Stimulated activated CD4-positive, alpha-beta T cell treated with anti-CD3 and anti-CD28 coated beads, Interleukin-1b, Interleukin-23, amount 100 ng/mL, for 48 hours (primary cell): ENCODE data around the gene CTIF.

Experiments used
- DNase-seq: peaks from one replicate; pipeline ENCODE4 v3.0.0-alpha.2; 2020

The CTIF gene

DNA sequence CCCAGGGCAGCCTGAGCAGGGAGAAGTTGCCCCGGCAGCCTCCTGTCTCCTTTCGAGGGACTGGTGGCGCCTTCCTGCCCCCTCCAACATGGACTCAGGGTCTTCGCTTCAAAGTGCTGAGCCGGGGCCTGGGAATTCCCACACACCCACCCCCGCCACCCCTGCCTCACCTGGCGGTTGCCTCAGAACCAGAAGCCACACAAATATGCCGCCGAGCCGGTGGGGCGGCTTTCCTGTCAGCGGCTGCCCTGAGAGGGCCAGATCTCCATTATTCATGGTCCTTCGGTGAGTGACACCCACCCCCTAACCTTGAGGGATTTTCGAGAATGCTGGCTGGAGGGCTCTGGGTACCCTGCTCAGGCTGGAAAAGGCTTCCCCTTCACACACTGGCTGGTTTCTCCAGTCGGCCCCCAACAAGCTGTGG is 340.2 kb downstream of the CTIF start:
- no peak for DNase-seq

DNA sequence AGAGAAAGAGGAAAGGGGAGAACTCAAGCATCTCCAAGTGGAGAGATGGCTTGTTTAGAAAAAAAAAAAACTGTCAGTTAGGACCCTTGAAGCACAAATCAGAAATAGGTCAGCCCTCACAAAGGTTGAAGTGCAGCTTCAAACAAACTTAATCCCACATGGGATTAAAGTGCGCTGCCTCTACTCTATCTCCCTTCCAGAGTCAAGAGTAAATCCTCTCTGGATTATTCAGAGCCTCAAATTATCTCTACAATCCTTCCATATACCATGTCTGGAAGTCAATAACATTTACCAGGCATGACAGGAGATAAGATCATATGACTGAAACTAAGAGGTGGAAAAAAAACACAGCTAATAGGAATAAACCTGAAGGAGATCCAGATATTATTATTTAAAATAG is 342.1 kb downstream of the CTIF start:
- no peak for DNase-seq

DNA sequence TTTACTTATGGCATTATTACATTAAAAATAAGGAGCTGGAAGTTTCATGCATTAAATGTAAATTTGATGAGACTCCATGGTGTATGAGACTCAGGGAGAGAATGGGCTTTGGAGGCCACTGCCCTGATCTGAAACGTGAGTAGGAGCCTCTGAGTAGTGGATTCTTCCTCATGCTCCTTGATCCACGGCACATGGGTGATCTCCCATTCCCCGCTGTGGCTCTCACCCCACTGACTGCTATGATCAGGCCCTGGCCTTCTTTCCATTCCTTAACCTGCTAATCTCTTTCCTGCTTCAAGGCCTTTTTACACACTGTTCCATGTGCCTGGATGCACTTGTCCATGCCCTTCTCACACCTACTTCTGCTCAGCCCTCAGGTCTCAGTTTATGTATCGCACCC is 343.5 kb downstream of the CTIF start:
- DNase-seq = no peak

DNA sequence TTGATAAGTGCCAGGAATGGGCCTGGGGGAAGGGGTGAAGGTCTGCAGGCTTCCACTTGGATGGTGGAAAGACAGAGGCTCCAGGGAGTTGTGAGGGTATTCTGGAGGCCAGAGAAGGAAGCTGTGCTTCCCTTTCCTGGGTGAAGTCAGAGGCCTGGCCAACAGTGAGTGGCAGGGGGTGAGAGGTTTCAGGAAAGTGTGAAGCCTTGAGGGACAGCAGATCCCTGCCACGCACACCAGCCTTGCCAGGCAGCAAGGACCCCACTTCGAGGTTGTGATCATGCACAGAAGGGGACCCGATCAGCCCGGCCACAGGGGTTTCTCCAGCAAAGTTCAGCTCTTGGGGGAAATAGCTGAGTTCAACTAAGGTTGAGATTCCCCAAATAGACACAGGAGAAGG is 345.5 kb downstream of the CTIF start:
- no peak for DNase-seq

DNA sequence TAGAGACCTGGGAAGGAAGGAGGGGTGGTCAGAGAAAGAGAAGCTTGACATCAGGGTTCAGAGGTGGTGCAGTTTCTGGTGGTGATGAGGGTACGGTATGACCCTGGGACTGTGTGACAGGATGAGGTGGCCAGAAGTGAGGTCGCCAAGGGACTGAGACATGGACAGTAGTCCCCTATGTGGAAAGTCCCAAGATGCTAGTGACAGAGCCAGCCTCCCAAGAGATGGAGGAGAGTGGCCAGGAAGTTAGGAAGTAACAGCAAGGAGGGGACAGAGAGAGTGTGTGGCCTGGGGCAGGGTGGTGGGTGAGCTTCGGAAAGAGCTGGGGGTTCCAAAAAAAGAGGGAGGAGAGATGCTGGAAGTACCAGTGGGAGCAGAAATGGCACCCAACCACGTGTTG is 345.9 kb downstream of the CTIF start:
- no peak for DNase-seq

DNA sequence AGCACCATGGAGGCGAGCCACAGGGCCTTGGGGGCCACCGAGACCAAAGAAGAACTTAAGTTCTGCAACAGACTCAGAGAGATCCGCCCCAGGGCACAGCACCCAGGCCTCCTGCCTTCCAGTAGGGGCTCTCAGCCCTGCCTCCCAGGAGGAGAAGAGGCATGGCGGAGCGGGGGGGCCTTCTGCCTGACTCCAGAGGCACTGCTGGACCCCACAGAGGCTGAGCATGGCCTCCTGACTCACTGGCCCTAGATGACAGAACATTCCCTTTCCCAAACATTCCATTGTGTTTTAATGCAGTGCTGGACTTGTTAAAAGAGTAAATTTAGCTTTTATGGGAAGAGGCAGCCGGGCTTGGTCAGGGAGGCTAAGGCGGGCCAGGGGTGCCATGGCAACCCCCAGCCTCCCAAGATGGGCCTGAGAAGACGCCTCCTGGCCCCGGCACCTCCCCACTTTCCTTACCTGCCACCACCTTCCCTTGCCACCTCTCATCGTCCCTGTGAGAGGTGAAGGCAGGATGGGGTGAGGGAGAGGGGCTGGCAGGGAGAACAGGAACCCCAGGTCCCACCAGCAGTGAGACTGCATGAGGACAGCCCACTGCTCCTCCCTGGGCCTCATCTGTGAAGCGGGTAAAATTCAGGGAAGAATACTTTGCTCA is 346.6 kb downstream of the CTIF start:
- DNase-seq = no peak

DNA sequence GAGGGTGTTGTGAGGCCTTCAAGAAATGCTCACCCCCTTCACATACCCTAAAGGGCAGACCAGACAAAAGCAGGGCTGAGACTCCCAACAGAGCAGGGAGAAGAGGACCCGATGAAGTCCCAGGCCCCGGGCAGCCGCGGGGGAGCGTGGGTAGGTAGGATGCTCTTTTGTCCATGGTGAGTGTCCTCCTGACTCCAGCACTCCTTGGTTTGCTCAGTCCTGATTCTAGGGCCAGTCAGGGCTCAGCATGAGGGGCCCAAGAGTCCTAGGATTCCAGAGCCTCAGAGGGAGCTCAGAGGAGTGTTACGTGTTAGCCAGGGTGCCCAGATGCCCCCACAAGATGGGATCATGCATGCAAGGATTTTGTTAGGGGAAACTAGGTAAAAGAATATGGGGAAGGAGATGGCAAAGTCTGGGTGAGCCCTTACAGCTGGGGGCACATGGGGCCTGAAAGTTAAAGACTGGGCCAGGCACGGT is 347.1 kb downstream of the CTIF start:
- no peak for DNase-seq

DNA sequence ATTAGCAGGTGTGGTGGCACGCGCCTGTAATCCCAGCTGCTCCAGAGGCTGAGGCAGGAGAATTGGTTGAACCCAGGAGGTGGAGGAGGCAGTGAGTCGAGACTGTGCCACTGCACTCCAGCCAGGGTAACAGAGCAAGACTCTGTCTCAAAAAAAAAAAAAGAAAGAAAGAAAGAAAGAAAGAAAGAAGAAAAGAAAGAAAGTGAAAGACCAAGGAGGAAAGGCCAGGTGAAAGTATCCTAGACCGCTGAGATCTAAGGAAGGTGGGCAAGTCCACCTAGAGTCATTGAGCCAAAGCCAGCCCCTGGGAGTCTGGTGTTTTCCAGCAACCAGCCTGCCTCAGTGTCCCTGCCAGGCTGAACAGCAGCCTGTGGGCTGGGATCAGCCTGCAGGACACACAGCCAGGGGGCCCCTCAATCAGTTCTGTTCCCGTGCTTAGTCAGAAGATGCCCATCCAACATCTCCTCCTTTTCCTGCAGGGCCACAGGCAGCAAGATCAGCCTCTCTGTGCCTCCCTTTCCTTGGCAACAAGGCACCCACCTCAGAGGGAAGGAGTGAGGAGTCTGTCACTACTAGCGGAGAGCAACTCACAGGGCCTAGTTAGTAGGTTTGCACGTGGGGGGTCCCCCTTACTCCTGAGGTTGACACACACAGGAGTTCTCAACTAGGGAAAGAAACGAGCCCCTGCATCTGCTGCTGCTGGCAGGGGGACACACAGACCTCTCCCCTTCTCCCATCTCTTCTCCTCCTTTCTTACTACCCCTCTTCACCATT is 347.9 kb downstream of the CTIF start:
- DNase-seq = no peak

DNA sequence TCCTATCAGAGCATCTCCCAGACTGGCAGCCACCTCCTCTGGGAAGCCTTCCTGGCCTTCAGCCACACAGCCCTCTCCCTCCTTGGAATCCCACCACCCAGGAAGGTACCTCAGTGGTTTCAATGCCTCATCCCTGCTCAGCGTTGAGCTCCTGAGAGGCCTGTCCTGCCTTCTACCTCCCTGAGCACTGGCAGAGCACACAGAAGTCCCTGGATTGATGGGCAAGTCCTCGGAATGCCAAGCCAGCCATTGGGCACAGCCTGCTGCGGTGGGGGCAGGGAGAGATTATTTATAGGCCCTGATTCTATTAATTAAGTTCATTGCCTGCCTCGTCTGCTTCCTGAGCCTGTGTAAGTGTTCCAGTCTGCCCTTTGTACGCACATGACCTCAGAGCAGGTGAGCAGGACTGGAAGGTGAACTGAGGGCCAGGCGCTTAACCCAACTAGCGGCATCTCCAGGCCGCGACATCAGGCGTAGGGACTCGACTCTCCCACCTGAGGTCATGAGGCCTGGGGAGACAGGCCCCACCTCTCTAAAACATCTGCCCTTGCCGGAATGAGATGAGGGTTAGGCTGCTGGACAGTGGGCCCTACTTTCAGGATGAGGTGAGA is 348.6 kb downstream of the CTIF start:
- DNase-seq = no peak

DNA sequence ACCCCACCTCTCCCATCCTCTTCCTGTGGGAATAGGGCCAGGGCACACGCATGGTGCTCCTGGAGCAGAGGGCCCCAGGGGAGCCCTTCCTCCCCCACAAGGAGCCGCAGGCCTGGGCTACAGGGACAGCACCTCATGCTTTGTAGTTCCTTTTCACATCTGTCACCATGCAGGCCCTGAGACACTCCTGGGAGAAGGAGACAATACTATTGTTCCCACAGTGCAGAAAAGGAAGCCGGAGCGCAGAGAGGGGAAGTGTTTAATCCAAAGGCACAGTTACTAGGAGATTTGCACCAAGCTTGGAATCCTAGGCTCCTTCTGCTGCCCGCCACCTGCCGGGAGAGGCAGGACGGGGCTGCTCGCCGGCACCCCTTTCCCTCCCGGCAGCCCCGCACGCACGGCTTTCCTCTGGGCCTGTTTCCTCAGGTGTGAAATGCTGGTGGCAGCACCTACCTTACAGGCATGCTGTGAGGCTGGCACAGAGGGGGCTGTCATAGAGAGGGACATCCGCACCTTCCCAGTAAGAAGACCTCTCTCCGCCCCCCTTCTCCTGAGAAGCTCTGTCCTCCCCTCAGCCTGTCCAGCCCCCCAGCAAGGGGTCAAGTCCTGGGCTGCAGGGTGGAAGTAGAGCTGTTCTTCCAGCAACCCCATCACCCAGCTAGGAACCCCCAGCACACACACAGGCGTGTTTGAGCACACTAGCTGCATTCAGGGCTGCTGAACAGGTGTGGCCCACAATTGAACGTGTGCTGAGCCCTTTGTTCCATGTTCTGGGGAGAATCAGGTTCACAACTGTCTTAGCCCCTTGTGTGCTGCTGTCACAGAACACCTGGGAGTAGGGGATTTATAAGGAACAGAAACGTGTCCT is 349.3 kb downstream of the CTIF start:
- no peak for DNase-seq

DNA sequence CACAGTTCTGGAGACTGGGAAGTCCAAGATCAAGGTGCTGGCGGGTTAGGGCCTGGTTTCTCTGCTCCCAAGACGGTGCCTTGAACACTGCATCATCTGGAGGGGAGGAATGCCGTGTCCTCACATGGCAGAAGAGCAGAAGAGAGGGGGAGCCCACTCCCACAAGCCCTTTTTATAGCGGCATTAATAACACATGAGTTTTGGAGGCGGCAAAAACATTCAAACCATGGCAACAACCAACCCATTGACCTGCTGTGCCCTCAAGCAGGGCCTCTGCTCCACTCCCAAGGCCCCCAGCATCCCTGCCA is 349.9 kb downstream of the CTIF start:
- no peak for DNase-seq

DNA sequence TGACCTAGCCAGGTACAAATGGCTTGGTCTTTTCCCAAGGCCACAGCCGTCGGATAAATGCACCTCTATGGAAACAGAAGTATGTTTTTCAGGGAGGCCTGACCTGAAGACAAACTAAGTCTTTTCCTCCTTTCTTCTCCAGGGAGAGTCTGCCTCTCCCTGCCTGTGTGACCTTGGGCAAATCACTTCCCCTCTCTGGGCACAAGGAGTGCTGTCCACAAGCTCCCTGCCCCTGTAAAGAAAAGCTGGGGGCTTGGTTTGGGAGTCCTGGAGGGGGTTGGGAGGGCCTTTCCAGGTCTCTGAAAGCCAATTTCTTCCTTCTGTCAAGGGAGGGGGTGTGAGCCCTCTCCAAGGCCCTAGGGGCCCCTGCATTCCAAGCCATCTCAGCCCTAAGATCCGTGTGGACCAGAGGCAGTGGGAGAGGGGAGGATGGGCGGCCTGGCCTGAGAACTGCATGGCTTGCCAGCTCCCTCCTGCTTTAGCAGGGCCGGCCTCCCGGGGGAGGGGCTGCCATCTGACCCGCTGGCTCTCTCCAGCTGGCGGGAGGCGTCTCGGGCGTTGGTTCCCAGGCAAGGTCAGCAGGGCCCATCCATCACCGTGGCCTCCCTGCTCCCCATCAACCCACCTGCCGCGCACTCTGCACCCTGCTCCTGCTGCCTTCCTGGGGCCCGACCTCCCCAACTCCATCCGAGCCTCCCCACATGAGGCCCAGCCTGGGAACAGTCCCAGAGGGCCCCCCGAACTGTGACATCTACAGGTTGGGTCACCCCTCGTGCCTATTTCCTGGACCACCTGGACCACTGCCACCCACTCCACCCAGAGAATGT is 350.5 kb downstream of the CTIF start:
- no peak for DNase-seq

DNA sequence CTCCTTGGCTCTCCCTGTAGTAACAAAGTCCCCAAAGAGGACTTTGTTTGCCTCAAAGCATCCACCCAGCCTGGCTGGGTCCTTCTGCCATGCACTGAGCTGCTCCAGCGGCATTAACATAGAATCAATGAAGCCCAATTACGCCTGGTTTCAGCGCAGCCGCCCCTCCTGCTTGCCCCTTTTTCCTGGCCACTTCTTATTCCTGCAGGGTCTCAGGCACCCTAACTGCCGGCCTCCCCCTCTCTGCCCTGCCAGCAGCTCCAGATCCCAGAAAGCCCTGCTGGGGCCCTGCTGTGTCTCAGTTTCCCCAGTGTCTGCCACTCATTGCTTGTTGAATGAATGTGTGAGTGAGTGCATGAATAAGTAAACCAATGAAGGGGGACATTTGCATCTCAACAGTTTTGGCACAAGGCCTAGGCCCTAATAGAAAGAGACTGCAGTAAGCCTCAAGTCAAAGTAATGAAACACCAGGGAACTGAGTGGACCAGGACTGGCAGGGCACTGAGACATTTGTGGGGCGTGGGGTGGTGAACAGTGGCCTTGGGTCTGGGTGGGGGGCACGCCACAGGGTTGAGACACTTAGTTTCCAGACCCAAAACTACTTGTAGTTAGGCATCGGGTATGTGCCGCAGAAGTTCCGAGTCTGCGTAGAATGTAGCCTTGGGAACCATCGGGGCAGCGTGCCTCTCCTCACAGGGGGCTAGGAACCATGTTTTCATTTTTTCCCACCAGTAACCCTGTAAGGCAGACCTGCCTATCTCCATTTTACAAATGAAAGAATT is 351.3 kb downstream of the CTIF start:
- no peak for DNase-seq

DNA sequence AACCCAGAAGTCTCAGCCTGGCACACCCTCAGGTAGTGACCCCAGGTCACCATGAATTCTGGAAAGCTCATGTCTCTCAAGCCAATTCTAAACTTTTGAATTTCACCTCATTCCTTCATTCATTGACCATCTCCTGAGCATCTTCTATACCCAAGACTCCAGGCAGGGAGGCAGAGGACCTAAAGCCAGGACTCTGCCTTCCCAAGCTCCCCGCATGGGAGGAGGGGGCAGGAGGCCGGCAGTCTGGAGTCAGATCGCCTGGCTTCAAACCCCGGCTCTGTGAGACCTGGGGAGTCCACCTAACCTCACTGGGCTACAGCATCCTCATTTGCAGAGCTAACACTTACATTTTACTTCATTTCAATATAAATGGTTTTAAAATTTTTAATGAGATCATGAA is 352.9 kb downstream of the CTIF start:
- no peak for DNase-seq

DNA sequence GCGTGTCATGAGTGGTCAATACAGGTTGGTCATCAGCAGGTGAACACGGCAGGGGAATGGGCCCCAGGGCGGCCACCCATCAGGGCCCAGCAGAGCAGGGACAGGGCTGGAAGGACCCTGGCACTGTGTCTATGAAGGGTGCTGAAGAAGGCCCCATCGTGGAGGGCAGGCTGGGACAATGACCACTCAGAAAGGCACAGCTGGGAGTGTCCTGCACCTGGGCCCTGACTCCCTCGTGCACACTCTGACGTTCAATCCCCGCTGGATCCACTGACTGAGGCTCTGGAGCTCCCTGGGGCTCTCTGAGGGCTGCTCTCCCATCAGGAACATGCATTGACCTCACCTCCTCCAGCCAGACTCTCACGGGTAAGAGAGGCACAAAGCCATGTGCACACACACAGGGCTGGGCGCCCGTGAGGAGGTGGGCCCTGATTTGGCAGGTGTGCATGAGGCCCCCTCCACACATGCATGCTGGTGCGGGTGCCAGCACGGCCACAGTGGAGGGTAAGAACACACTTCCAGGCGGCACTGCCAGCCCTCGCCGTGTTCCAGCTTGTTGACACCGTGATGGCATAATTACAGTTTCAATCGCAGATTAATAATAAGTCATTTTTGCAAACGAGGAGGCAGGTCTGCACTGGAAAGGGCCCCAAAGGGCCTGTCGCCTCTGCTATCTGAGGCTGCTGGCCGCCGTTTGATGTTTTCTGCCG is 353.5 kb downstream of the CTIF start:
- no peak for DNase-seq

DNA sequence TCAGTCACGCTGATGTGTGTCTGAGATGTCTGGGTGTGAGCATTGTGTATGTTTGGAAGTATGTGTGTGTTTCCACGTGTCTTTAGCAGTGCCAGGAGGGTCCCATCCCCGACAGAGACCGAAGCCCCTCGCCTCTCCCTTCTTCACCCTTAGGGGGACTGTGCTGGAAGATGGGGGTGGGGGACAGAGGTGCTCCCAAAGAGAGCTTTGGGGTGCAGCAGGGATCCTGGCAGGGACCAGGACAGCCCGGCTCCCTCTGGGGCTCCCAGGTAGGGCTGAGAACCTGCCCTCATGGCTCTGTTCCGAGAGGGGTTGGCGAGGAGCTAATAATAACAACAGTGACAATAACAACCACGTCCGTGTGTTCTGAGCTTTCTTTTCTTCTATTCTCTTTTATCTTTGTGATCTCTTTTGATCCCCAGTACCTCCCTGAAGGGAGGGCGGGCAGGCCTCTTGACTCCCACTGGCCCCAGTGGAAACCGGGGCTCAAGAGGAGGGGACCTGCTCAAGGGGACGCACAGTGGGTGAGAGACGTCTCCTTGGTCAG is 354.3 kb downstream of the CTIF start:
- DNase-seq = no peak

DNA sequence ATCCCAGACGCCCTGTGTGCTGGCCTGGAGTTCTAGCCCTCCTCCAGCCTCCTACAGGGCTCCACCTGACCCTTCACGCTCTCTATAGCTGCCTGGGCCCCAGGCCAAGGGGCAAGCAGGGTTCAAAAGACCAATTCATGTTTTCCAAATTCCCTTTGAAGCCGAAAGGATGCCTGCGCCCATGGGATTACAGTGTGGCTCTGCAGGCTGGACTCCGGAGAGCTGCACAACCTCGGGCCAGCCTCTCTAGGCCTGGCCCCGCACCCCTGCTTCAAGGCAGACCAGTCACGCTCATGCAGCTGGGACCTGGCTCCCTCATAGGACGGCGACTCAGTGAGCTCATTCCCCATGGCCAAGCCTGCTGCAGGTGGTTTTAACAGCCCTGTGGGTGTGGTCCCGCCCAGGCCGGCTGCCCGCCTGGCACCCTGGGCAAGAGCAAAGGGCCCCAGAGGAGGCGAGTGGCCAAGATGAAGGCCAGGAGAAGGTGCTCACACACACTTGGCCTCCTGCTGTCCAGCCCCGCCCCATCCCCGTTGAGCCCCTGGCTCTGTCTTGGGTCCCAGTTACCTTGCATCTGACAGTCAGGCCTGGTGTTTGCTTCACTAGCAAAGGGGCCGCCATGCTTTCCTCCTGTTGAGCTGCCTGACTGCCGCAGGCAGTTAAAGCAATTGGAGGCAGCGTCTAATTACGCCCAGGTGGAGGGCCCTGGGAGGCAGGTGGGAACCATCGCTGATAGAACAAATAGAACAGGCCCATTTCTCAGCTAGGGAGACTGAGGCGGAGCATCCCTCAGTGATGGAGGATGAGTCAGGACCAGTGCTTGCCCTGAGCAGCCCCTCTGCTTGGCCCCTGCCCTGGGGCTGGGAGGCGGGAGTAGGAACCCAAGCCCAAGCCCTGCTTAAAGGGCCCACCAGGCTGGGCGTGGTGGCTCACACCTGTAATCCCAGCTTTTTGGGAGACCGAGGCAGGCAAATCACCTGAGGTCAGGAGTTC is 355.1 kb downstream of the CTIF start:
- no peak for DNase-seq

DNA sequence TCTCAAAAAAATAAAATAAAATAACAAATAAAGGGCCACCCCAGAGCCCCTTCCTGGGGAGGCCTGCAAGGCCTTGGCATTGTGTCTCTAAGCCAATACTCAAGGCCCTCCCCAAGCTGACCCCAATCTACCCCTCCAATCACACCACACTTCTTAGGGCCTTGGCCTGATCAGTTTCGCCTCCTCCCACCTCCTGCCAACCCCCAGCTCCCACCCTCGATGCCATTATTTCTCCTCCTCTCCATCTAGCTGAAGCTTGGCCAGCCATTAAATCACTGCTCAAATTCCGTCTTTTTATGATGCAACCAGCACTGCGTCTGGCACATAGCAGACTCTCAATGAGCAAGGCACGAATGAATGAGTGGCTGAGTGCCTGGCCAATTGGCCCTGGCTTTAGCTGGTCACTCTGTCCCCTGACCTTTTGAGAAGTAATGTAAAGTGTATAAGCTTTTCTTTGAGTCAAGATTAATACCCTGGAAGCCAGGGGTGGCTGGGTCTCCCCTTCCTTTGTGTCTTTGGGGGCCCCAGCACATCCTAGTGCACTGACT is 356.0 kb downstream of the CTIF start:
- no peak for DNase-seq

DNA sequence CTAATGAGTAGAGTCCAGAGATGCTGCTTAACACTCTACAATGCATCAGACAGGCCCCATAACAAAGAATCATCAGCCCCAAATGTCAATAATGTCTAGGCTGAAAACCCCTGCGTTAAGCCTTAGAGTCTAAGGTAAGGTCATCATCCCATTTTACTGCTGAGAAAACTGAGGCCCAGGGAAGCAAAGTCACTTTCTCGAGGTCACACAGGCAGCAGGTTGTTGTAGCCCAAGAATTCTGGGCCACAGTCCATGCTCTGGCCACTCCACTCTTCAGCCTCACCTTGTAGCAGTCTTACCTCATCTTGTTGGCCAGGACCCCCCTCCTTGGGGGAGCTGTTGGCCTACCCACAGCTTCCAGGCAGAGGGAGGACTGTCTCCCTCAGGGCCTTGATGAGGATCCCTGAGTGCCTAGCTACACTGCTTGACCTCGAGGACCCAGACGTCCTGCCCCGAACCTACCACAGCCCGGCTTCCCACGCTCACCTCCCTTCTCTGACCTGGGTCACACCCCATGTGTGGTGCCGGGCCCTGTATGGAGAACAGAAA is 357.6 kb downstream of the CTIF start:
- DNase-seq = no peak
